Epithelial cell of prostate (primary cell): ENCODE measurements around the gene FOXJ1.

Experiments
- DNase-seq: peaks from one replicate; pipeline ENCODE4 v3.0.0-alpha.2; 2011; ENCODE audit warnings: low read depth, low spot score
- H3K27ac ChIP-seq: fragments of 450-650 bp; 2 replicates; pipeline ENCODE4 v1.5.1; 2017; ENCODE audit warnings: mild to moderate bottlenecking

The FOXJ1 gene

GRCh38 chr17:76161619-76162266 lies 20.7 kb upstream of the FOXJ1 start:
- no peak for DNase-seq

DNA sequence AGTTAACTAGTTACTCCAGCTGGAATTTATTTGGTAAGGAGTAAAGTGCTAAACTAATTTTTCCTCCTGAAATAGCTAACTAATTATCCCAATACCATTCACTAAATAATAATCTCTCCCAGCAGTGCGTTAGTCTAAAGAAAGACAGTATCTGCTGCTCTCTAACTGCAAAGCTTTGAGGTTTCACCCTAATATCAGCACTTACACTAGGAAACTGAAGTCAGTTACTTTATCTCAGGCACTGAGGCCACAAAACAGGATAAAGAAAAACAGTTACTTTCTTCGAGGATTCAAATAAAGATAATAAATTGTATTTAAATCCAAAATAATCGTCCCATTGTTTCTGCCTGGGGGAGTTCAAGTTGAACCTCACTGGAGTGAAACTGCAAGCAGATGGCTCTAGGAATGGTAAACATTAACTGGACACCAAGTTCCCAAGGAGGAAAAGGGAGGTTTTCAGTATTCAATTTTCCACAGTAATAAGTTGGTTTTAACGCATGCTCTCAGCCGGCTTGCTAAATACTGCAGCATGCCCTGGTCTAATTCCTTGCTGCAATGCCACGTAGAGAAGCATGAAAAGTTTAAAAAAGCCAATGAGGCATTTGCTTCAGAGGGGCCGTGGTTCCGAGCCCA lies 20.0 kb upstream of the FOXJ1 start:
- H3K27ac ChIP-seq, result no peak overlapping the region
- DNase-seq, result no peak

More at GRCh38 chr17:76161619-76162266, 20.7 kb upstream of the FOXJ1 start:
- no peak overlapping the region for H3K27ac ChIP-seq

DNA sequence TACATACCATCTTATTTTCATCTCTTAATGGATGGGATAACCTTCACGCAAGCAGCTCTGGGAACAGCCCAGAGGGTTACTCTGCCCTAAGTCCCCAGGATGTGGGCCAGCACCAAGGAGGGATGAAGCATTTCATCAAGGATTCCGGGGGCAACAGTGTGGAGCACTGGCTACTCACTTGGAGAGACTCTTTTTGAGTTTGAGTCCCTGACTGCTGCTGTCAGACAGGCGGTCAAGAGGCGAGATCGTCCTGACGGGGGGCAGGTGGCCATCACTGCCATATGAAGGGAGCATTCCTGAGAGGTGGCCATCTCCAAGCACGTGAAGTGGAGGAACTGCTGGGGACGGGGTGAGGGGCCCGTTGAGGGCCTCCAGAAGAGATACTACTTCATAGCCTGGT lies 18.1 kb upstream of the FOXJ1 start:
- DNase-seq, result no peak
- no peak overlapping the region for H3K27ac ChIP-seq

DNA sequence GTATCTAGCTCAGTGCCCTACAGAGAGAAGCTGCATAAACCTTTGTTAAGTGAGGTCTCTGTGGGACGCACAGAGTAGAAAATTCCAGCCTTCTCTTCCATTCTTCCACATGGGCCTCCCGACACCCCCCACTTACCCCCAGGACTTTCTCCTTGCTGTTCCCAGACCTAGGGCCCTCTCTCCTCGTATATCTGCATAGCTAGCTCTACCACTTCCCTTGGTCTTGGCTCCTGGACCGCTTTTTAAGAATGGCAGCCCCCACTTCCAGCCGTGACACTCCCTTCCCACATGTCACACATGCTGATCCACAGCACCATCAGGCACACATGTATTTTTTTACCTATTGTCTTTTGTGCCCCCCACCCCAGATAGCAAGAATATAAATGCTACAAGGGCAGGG lies 16.7 kb upstream of the FOXJ1 start:
- DNase-seq, result no peak

GRCh38 chr17:76156662-76156991 lies 15.6 kb upstream of the FOXJ1 start:
- no peak overlapping the region for H3K27ac ChIP-seq
- DNase-seq, result no peak

More for the DNA sequence above, 16.7 kb upstream of the FOXJ1 start:
- no peak overlapping the region for H3K27ac ChIP-seq

DNA sequence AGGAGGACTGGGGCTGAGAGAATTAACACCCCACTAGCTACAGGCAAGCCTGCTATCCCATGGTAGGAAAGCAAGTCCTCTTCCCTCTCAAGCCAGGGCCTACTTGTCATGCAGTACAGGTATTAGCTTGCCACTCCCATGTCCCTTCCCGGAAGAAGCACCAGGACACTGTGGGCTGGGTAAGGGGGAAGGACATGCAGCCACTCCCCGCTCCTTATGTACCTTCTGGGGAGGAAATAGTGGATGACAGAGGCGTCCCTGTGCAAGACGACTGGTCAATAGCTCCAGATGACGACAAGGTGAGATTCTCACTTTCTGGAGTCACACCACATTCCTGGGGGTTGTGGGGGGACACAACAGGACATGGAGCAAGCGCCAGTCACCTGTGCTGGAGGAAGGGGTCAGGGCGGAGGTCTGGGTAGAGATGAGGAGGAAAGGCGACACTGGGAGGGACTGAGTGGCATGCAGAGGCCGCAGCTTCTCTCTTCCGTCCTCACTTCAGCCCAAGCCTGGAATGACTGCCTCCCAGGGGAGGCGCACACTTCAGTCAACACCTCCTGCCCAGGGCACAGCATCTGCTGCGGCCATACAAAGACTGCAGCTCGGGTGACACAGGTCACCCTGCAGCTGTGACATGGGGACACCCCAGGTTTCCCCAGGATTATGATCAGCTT lies 15.1 kb upstream of the FOXJ1 start:
- DNase-seq, result no peak
- no peak overlapping the region for H3K27ac ChIP-seq

GRCh38 chr17:76154936-76155845 lies 14.1 kb upstream of the FOXJ1 start:
- DNase-seq, result no peak
- H3K27ac ChIP-seq, result no peak overlapping the region

DNA sequence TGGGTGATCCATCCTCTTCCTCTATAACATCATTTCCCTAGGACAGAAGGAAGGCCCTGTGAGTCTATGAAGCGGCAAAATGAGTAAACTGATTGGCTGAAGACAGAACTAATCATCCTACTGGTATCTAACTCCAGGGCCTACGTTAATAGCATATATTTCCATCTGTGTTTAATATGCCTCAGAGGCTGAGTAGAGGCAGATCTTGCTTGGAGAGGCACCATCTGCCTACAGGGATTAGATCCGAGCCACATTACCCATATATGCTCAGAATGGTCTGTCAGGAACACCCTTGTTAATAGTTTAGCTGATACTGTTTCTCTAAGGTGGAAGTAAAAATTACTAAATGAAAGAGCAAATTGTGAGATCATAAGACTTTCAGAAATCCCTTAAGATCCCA lies 13.2 kb upstream of the FOXJ1 start:
- H3K27ac ChIP-seq, result no peak overlapping the region
- no peak for DNase-seq

GRCh38 chr17:76153640-76154039 lies 12.6 kb upstream of the FOXJ1 start:
- H3K27ac ChIP-seq, result no peak overlapping the region

DNA sequence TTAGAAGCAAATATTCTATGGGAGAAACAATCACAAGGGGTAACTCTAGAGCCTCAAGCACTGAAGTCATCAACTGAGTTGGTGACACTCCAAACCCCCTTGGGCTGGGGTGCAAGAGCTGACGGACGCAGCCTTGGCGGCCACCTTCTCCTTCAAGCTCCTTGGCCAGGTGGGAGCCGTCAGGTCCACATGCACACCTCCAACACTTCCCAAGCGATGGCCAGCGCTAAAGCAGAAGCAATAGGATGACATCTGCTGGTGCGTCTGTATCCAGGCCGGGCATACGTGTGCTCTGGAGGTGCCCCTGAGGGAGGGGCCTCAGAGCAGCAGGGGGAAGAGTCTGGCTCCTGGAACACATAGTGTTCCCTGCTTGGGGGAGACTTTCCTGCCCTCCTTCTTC lies 12.2 kb upstream of the FOXJ1 start:
- DNase-seq, result no peak
- H3K27ac ChIP-seq, result no peak overlapping the region

More at GRCh38 chr17:76153640-76154039, 12.6 kb upstream of the FOXJ1 start:
- DNase-seq, result no peak

GRCh38 chr17:76152591-76152990 lies 11.5 kb upstream of the FOXJ1 start:
- no peak overlapping the region for H3K27ac ChIP-seq
- no peak for DNase-seq

DNA sequence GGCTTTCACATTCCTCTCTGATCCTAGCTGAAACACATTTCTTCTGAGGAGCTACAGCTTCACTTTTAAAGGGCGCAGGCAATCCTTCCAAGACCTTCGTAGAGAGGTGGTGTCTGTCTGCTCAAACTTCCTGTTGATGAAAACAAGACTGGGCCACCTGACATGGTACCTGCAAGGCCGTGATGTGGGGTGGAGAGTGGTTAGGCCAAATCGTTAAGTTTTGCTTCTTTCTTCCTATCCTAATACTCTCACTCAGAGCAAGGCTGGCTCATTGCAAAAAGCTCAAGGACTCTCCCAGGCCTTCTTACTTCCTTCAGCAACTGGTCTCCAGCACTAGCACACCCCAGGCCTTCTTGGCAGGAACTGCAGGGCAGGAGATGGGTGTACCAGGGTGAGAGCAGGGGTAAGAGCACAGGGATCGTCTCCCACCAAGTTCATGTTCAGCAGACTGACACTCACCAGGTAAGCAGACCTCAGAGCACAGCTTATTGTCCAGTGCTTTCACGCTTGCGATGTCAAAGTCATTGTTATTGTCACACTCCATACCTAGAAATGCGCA lies 10.9 kb upstream of the FOXJ1 start:
- no peak for DNase-seq

GRCh38 chr17:76150712-76151622 lies 9.9 kb upstream of the FOXJ1 start:
- no peak for DNase-seq

More for the DNA sequence above, 10.9 kb upstream of the FOXJ1 start:
- H3K27ac ChIP-seq, result no peak overlapping the region

DNA sequence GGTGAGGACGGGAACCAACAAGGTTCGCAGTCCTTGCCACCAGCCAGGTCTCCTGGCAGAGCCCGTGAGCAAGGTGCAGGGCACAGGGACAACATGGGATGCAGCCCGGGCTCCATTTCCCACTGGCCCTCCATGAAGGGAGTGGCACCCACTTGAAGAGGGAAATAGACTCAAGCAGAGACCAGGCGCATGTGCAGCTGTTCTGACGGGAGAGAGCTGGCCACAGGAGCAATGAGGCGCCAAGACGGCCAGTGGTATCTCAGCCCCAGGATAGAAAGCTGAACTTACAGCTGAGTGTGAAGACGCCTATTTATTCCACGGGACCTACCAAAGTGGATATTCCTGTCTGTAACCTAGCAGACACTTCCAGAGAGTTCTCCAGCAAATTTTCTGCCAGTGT lies 8.2 kb upstream of the FOXJ1 start:
- H3K27ac ChIP-seq, result no peak overlapping the region
- DNase-seq, result no peak

More at GRCh38 chr17:76150712-76151622, 9.9 kb upstream of the FOXJ1 start:
- no peak overlapping the region for H3K27ac ChIP-seq

DNA sequence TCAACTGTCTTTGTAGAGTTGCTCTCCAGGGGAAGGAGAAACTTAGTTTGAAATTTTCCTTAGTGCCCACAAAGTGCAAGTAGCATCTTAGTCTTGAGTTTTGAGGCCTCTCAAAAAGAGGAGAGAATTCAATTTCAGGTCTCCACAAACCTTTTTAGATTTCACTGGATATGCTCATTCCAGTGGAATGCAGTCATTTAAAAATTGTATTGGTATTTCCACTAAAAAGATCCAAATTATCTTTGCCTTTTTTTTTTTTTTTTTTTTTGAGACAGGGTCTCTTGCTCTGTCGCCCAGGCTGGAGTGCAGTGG lies 6.9 kb upstream of the FOXJ1 start:
- H3K27ac ChIP-seq, result no peak overlapping the region

DNA sequence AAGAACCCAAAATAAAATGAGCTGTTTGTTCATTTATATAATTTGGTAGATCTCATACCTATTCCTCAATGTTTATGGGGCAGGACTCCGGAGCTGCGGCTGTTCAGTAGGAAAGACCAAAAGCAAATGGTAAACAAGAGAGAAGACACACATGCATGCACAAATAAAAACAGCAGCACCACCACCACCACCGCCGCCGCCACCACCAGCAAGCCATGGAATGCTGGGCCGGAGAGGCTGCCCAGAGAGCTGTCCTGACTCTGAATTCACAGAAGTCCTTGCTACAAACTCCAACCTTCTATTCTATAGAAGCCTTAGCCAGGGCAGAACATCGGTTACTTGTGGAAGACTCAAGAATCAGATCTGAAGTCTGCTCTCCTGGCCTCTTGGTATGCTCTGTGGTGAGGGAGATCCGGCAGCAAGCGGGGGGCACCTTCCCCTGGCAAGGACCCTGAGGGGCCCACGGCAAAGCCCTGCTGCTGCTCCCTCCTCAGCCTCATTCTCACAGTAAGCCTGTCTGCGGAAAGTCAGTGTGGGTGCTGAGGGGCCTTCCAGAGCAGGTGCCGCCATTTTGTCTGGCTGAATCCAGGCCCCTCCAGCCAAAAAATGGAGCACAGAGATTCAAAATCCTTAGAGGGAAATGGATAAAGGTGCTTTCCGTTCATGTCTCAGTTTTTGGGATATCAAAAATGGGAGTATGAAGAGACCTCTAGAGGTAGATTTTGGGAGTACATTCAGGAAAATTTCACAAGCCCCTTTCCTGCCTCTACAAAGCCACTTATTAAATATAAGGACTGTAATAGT lies 6.4 kb upstream of the FOXJ1 start:
- no peak for DNase-seq

More for the DNA sequence above, 6.9 kb upstream of the FOXJ1 start:
- DNase-seq, result no peak

DNA sequence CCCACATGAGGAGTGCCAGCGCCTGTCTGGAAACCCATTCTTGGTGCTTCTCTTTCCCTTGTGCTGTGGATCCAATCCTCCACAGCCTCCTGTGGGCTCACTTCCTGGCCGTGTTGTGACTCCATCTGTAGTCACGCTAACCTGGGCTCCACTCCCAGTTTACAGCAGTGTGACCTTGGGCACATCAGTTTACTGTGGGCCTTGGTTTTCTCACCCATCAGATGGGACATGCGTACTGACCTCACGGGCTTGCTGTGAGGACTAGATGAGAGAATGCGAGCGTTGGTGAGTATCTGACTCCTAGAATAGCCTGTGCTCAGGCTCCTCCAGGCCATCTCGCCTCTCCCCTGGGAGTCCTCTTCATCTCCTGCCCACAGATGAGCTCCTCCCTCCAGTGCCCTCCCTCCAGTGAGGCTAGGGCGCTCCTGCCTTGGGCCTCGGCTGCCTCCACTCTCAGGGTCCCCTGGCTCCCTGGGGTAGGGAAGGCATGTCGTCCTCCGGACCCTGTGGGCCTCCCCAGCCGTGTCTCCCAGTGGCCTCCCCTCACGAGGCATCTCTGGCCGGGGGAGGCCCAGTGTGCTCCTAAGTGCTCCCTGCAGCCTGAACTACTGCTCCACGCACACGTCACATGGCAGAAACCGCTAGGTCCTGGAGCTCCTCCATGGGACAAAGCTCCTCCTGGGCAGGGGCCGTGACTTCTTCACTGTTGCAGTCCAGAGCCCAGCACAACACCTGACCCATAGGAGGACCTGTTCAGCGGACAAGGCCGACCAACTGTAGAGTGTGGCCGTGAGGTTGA lies 5.2 kb upstream of the FOXJ1 start:
- DNase-seq, result no peak
- H3K27ac ChIP-seq, result no peak overlapping the region

More for the DNA sequence above, 6.4 kb upstream of the FOXJ1 start:
- no peak overlapping the region for H3K27ac ChIP-seq
